NCI-H2196 treated with DMSO at 0.1 percent for 48 hours (cell line): Measurements from ENCODE around the gene PITX2.

Source experiments
- DNase-seq: peaks from one replicate; lab custom pipeline; 2025; ENCODE audit not compliant: unreplicated experiment; lab: John Stamatoyannopoulos, UW

PITX2 gene

GRCh38 chr4:110624904-110625494 is 2.1 kb upstream of the PITX2 start:
- no peak for DNase-seq

- DNase-seq = no peak
Measured at GRCh38 chr4:110624398-110624780, 1.5 kb upstream of the PITX2 start.

GRCh38 chr4:110623718-110624397 is 981 bp upstream of the PITX2 start:
- no peak for DNase-seq

GRCh38 chr4:110621839-110622751 is 782 bp downstream of the PITX2 start:
- DNase-seq = no peak

GRCh38 chr4:110621328-110621812 is 1.5 kb downstream of the PITX2 start:
- DNase-seq = no peak

GRCh38 chr4:110620691-110621327 is 2.1 kb downstream of the PITX2 start:
- no peak for DNase-seq

GRCh38 chr4:110620322-110620690 is 2.6 kb downstream of the PITX2 start:
- DNase-seq = no peak

- DNase-seq = no peak
Measured at GRCh38 chr4:110619463-110620247, 3.2 kb downstream of the PITX2 start.

- no peak for DNase-seq
Measured at GRCh38 chr4:110618581-110619462, 4.1 kb downstream of the PITX2 start.

- no peak for DNase-seq
Measured at GRCh38 chr4:110617646-110618580, 5.0 kb downstream of the PITX2 start.

GRCh38 chr4:110617075-110617640 is 5.7 kb downstream of the PITX2 start:
- no peak for DNase-seq

GRCh38 chr4:110616238-110617074 is 6.4 kb downstream of the PITX2 start:
- no peak for DNase-seq

- DNase-seq = no peak
Measured at GRCh38 chr4:110615353-110616237, 7.3 kb downstream of the PITX2 start.

GRCh38 chr4:110614976-110615352 is 7.9 kb downstream of the PITX2 start:
- DNase-seq = no peak

- no peak for DNase-seq
Measured at GRCh38 chr4:110614173-110614963, 8.5 kb downstream of the PITX2 start.

GRCh38 chr4:110613745-110614144 is 9.1 kb downstream of the PITX2 start:
- DNase-seq = no peak
